Prostate gland (tissue), 2 donors: ENCODE measurements around the gene TAAR8. TPM values are rescaled to one million over a fixed set of nuclear protein-coding genes. Genes with fewer than 3 reads are reported as not detected.

Source experiments
- DNase-seq: peaks from one replicate; pipeline ENCODE4 v3.0.0-alpha.2; 2019; ENCODE audit warnings: low spot score
- H3K27ac ChIP-seq, 2 donors: fragments of 200-600 bp; sonication (generic); 2 replicates each; pipeline ENCODE4 v1.5.1; 2017 to 2019
- H3K27me3 ChIP-seq: fragments of 200-600 bp; sonication (generic); replicated peaks from 2 replicates; pipeline ENCODE4 v1.5.1; 2019; ENCODE audit not compliant: insufficient read depth
- H3K36me3 ChIP-seq, 2 donors: fragments of 200-600 bp; sonication (generic); 1 replicate in 1 of 2; 2 replicates in 1 of 2; pipeline versions ENCODE4 v1.5.1 to v1.8.1; 2017 to 2019
- H3K4me1 ChIP-seq: fragments of 200-600 bp; sonication (generic); replicated peaks from 2 replicates; pipeline ENCODE4 v1.5.1; 2019
- H3K4me3 ChIP-seq, 2 donors: fragments of 200-600 bp; sonication (generic); 2 replicates each; pipeline ENCODE4 v1.5.1; 2017 to 2019
- H3K9me3 ChIP-seq: fragments of 200-600 bp; sonication (generic); 2 replicates; pipeline ENCODE4 v1.5.1; 2017
- POLR2A ChIP-seq: fragments of 450-650 bp; IDR thresholded peaks from one replicate; pipeline ENCODE4 v1.6.1; 2016; ENCODE audit warnings: antibody characterized with exemption, mild to moderate bottlenecking
- POLR2AphosphoS5 ChIP-seq: sonication (generic); formaldehyde crosslinking; IDR thresholded peaks from one replicate; pipeline ENCODE4 v1.6.1; 2017; ENCODE audit warnings: antibody characterized with exemption
- WGBS: methylation state at CpG from one replicate; pipeline ENCODE4 v1.1.5; 2018; 5-methylcytosine and 5-hydroxymethylcytosine counted together
- intact Hi-C: fragments of 100-400 bp; cut with DNase I; formaldehyde crosslinking; loops from one replicate; pipeline ENCODE4 v1.14.2; 2022
- total RNA-seq, 2 donors: library from RNA; depleted of rRNA; stranded (reverse); fragments of >200 nt; gene quantifications; one replicate each; pipeline ENCODE4 v1.1.0, GENCODE V29; 2016
- TF ChIP-seq, protein P1 (sequence below), 4 experiments: fragments of 200-600 bp in 2 of 4; fragments of 450-650 bp in 2 of 4; sonication (generic) in 2 of 4; IDR thresholded peaks; 1 replicate in 3 of 4; 2 replicates in 1 of 4; pipeline ENCODE4 v1.5.1; 2016 to 2019; ENCODE audit warnings: antibody characterized with exemption in 4 of 4, mild to moderate bottlenecking in 2 of 4, moderate library complexity in 2 of 4

The TAAR8 gene
- total RNA-seq, 2 donors from 2014 or later, result not detected

DNA sequence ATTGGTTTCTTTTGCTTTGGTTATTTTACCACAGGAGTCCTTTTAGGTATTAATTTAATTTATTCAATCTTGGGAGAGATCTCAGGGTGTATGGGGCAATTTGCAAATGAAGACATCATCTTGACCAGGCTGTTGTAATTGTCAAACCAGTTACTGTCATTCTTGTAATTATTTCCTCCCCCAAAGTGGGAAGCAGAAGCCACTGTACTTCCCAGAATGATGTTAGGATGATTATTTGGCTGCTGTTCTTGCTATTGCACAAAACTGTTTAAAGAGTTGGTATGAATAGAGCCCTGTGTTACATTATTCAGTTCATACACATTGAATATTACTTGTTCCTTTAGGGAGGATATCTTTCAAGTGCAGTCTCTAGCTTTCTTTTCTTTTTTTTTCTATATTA lies 19.3 kb downstream of the TAAR8 start:
- no peaks in the 10 kb centered on the region for H3K9me3 ChIP-seq
- no peak for TF ChIP-seq POLR2AphosphoS5
- TF ChIP-seq, protein P1, sequence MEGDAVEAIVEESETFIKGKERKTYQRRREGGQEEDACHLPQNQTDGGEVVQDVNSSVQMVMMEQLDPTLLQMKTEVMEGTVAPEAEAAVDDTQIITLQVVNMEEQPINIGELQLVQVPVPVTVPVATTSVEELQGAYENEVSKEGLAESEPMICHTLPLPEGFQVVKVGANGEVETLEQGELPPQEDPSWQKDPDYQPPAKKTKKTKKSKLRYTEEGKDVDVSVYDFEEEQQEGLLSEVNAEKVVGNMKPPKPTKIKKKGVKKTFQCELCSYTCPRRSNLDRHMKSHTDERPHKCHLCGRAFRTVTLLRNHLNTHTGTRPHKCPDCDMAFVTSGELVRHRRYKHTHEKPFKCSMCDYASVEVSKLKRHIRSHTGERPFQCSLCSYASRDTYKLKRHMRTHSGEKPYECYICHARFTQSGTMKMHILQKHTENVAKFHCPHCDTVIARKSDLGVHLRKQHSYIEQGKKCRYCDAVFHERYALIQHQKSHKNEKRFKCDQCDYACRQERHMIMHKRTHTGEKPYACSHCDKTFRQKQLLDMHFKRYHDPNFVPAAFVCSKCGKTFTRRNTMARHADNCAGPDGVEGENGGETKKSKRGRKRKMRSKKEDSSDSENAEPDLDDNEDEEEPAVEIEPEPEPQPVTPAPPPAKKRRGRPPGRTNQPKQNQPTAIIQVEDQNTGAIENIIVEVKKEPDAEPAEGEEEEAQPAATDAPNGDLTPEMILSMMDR (IDR thresholded peaks at IDR 0.05), result no peak
- TF ChIP-seq POLR2A, result no peak
- no peaks in the 10 kb centered on the region for H3K4me1 ChIP-seq
- H3K36me3 ChIP-seq, result no peaks in the 10 kb centered on the region
- DNase-seq, result no peak
- intact Hi-C loops, result no loop called here
- H3K4me3 ChIP-seq, result no peak overlapping the region
- H3K27me3 ChIP-seq, result no peaks in the 10 kb centered on the region
- no peak overlapping the region for H3K27ac ChIP-seq

DNA sequence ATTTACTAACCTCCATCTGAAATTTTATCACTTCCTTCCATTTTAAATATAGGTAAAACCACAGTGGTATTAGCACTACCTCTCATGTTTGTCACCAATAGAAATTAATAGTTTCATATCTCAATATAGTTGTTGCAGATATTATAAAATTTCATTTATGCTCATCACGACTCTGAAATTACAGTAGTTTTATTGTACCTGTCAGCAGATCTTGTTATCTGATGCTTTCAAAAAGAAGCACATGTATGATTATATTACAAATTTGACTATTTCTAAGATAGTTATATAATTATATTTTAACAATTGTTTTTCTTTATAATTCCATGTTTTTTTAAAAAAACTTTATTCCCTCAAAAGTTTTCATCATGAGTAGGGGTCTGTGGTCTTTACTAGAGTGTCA lies 32.2 kb downstream of the TAAR8 start:
- intact Hi-C loops, result no loop called here
- no peaks in the 10 kb centered on the region for H3K27me3 ChIP-seq
- DNase-seq, result no peak
- H3K4me1 ChIP-seq, result no peaks in the 10 kb centered on the region
- H3K36me3 ChIP-seq, result no peaks in the 10 kb centered on the region
- H3K9me3 ChIP-seq, result no peaks in the 10 kb centered on the region
- TF ChIP-seq POLR2A (no peak), POLR2AphosphoS5 (no peak)
- TF ChIP-seq, protein P1 (IDR thresholded peaks at IDR 0.05), result no peak
- no peak overlapping the region for H3K4me3 ChIP-seq
- WGBS, result 71% methylated on average over 1 of the region's 1 CpG
- H3K27ac ChIP-seq, result no peak overlapping the region

DNA sequence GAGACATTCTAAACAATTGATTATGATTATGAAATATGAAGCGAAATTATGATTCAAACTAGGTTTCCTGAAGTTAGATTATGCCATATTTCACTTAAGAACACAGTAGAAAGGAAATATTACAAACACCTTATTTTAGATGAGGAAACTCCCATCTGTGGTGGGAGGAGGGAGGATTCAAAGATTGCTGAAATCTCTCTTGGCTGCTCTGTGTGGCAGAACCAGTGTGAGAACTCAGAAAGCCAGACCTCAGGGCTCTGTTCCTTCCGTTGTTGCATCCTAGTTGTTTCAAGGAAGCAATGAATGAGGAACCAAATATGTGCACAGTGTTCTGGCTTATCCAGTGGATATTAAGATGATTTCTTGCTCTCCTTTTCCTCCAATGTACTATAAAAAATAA lies 35.0 kb downstream of the TAAR8 start:
- Histone ChIP-seq H3K27ac (no peak overlapping the region), H3K4me3 (no peak overlapping the region), H3K9me3 (no peaks in the 10 kb centered on the region), H3K4me1 (no peaks in the 10 kb centered on the region), H3K36me3 (no peaks in the 10 kb centered on the region), H3K27me3 (no peaks in the 10 kb centered on the region)
- WGBS, result 70% methylated on average over 2 of the region's 2 CpGs
- TF ChIP-seq, protein P1 (IDR thresholded peaks at IDR 0.05), result no peak
- TF ChIP-seq POLR2A (no peak), POLR2AphosphoS5 (no peak)
- intact Hi-C loops, result no loop called here
- no peak for DNase-seq

DNA sequence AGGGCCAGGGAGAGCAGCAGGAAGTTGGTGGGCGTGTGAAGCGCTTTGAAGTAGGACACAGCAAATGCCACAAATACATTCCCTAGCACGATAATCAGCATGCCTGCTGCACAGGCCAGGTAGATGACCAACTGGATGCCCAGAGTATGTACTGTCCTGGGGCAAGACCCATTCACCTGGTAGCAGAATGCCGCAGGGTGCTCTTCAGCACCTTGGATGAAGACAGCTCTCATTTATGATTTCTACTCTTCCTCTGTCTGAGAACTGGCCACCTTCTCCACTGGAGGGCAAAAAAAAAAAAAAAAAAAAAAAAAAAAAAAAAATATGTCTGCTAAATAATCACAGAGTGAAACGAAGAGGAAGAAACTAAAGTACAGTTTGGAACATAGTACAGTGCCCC lies 37.0 kb downstream of the TAAR8 start, which contains the start of gene TAAR5:
Gene TAAR5, minus strand, starts transcription at position 288 of the 400 bp plus-strand sequence. Its CDS starts 55 bp downstream, at position 233.
- no peaks in the 10 kb centered on the region for H3K4me1 ChIP-seq
- TF ChIP-seq, protein P1 (IDR thresholded peaks at IDR 0.05), result no peak
- no peak for TF ChIP-seq POLR2AphosphoS5
- TF ChIP-seq POLR2A, result no peak
- intact Hi-C loops, result no loop called here
- H3K36me3 ChIP-seq, result no peaks in the 10 kb centered on the region
- no peak within 1 kb of the TSS for H3K27ac ChIP-seq
- no peaks in the 10 kb centered on the region for H3K9me3 ChIP-seq
- WGBS, result 81% methylated on average over 5 of the region's 5 CpGs
- no peak for DNase-seq
- no peak within 1 kb of the TSS for H3K4me3 ChIP-seq
- H3K27me3 ChIP-seq, result no peaks in the 10 kb centered on the region

DNA sequence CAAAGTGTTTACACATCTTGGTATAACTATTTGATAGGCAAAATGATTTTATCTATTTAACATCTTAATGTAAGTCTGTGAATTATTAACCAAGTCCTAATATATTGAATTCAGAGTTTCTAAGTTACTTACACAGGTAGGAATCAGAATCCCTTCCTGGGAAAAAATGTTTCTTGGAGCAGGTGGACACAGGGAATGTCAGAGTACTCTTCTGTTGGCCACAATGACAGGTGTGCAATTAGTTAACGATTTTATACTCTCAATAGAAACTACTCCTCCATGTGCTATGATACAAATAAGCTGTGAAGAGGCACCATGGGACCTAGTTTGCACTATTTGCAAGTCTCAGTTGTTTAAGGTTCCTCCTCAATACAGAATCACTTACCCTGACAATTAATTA lies 37.9 kb downstream of the TAAR8 start:
- Histone ChIP-seq H3K27ac (no peak overlapping the region), H3K36me3 (no peaks in the 10 kb centered on the region), H3K4me1 (no peaks in the 10 kb centered on the region), H3K27me3 (no peaks in the 10 kb centered on the region), H3K4me3 (no peak overlapping the region), H3K9me3 (no peaks in the 10 kb centered on the region)
- DNase-seq, result no peak
- intact Hi-C loops, result no loop called here
- no peak for TF ChIP-seq POLR2AphosphoS5
- 64% methylated on average over 1 of the region's 1 CpG for WGBS
